GM21576 (cell line): ENCODE data around the gene ST8SIA4.
"Not testable (repeated sequence)": the region's sequence is repeated elsewhere in the genome, so short reads cannot be mapped to it uniquely, and the experiment has no call there.

Experiments
- ATAC-seq: cut with Tn5 transposase; IDR thresholded peaks from one replicate; pipeline ENCODE4 v1.9.1; 2021; ENCODE audit warnings: mild to moderate bottlenecking, moderate library complexity; ENCODE audit not compliant: unreplicated experiment

Gene ST8SIA4

GRCh38 chr5:100789694-100790093, 113.4 kb downstream of the ST8SIA4 start:
- ATAC-seq: no peak

- ATAC-seq: no peak
These were observed 114.7 kb downstream of the ST8SIA4 start for GRCh38 chr5:100788417-100788816.

DNA sequence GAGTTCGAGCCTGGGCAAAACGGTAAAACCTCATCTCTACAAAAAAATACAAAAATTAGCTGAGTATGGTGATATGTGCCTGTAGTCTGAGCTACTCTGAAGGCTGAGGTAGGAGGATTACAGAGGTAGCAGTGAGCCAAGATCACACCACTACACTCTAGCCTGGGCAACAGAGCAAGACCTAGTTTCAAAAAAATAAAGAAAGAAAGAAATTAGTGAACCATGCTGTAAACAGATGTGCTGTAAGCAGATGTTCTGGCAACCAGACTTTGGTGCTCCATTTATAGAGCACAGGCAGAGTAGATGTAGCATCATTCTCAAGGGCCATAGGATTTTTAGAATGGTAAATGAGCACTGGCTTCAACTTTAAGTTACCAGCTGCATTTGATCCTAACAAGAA, 115.4 kb downstream of the ST8SIA4 start:
- ATAC-seq: peak; percentile 83

DNA sequence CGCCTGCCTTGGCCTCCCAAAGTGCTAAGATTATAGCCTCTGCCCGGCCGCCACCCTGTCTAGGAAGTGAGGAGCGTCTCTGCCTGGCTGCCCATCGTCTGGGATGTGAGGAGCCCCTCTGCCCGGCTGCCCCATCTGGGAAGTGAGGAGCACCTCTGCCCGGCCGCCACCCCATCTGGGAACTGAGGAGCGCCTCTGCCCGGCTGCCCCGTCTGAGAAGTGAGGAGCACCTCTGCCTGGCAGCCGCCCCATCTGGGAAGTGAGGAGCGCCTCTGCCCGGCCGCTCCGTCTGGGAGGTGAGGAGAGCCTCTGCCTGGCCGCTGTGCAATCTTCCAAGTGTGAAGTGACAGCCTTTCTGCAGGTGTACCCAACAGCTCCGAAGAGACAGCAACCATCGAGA, 117.5 kb downstream of the ST8SIA4 start:
- not testable (repeated sequence) for ATAC-seq

DNA sequence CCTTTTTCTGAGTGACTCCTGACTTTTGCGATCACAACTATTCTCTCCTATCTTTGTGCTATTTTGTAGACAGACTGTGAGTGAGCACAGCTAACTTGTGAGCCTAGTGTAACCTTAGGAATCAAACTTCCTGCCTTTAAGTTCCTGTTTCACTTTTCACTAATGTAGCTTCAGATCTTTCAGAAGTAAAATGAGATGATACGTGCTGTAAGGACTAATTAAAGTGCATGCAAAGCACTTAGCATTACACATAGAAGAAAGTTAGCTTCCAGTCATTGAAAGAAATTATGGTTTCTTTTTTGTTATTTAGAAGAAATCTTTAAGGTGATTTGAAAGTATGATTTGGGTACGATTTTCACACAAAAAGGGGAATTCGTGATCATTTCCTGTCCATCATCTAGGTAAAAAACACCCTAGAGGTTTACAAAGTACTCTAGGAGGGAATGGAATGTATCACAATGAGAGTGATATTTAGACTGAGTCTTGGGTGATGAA, 122.7 kb downstream of the ST8SIA4 start:
- peak; percentile 69 for ATAC-seq

GRCh38 chr5:100779669-100780375, 123.3 kb downstream of the ST8SIA4 start:
- ATAC-seq: peak; percentile 36

DNA sequence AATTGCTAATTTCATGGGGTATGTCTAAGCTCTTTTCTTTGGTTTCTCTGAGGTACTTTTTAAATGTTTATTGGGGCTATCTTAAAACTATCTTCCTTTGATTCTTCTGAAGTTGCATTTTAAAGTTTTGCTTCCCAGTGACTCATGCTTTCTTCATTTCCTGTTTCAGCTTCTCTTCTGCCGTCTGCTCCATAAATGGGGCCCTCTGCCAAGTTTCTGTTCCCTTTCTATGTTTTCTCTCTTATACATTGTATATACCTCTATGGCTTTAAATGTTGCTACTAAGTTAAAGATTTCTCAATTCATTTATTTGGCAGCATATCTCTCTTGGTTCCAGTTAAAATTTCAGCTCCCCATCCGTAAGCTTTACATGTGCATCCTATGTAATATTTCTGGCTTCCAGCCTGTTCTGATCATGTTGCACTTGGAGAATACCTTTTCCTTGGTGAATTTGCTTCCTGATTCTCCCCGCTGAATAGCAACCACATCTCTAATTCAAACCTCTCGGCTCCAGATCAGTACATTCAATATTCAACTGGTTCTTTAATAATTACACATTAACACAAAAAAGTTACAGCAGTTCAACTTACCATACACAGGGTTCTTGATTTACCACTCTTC, 125.3 kb downstream of the ST8SIA4 start:
- ATAC-seq: peak; percentile 81

DNA sequence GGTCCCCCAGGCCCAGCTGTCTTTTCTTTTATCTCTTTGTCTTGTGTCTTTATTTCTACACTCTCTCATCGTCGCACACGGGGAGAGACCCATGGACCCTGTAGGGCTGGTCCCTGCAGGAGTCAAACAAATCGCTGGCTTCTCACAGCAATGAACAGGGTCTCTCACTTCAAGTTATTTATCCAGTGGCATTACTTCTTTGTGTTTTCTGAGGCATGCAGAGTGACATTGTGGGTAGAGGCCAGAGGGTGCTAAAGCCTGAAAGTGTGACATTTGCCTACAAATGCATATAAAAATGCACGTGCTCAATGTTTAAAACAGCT, 127.6 kb downstream of the ST8SIA4 start:
- ATAC-seq: no peak

DNA sequence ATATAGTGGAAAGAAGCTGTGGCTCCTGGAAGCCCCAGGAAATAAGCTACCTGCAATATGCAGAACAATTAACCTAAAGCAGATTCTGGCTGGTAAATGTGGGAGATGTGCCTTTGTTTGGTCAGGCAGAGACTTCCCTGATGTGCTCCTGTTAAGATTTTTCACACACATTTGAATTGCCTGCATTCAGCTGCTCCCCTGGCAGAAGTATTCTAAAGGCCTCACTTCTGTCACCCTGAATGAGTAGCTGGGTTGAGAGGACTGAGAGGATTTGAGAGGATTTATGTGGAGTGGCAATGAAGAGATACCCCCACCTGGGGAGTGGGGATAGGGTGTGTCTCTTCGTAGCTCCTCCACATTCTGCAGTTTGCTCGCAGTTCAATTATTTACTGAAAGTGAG, 130.5 kb downstream of the ST8SIA4 start:
- ATAC-seq: no peak

GRCh38 chr5:100772006-100772405, 131.1 kb downstream of the ST8SIA4 start:
- ATAC-seq: no peak

- no peak for ATAC-seq
These were observed 131.9 kb downstream of the ST8SIA4 start for GRCh38 chr5:100771181-100771580.

DNA sequence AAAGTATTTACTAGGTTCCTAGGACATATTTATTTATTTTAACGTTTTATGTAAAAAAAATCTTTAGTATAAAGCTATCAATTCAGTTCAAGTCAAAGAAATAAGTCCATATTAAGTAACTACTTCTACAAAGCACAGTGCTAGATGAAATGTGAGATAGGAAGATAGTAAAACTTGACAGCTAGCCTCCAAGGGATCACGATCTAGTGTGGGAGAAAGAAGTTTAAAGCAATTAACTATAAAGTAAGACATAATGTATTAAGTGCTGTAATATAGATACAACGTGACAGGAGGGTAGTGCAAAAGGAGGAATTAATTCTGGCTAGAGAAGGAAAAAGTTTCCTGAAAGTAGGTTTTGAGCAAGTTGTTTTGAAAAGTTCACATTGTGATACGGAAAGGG, 134.9 kb downstream of the ST8SIA4 start:
- ATAC-seq: no peak

DNA sequence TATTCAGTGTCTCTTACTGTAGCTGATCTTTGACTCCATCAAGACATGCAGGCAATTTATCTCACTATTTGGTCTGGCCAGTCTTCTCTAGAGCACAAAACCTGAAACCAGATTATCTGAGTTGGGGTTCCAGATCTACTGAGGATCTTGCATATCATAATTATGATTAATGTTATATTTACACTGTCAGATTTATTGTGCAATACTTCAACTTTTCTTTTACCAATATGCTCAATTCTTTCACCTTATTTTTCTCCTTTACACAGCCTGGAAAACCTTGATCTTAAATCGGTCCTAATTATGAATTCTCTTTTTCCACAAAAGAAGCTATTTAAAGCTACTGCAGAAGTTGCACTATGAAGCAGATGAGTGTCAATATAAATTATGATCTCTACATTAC, 140.1 kb downstream of the ST8SIA4 start:
- no peak for ATAC-seq

DNA sequence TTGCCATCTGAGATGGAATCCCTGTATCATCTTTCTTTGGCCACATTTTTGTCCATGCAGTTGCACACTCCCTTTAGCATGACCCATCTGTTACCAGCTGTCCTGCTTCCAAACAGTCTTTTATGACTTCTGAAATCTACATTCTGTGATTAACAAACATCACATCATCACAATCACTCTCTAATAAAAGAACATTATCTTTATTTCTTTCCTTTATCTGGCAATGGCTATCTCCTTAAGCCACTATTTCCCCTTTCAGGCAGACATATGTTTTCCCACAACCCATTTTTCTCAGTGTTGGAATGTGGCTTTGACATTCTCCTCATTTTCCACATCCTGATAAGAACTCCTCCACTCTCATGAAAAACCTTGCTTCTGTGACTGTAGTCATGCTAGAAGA, 141.0 kb downstream of the ST8SIA4 start:
- ATAC-seq: no peak

DNA sequence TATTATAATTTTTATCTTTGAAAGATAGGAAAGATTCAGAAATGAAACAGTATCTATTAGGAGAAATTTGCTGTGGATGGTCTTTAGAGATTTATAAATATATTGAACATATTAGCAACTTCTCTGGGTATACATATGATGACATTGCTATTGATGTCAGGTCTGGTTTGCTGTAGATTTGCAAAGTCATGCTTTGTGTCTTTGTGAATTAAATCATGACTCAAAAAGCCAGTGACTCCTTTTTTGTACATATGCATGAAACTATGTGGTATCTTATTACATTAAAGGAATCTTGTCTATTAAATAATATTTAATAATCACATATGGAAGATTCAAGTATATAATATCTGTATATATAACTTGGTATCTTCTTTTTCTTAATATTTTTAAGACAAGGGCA, 141.9 kb downstream of the ST8SIA4 start:
- no peak for ATAC-seq

DNA sequence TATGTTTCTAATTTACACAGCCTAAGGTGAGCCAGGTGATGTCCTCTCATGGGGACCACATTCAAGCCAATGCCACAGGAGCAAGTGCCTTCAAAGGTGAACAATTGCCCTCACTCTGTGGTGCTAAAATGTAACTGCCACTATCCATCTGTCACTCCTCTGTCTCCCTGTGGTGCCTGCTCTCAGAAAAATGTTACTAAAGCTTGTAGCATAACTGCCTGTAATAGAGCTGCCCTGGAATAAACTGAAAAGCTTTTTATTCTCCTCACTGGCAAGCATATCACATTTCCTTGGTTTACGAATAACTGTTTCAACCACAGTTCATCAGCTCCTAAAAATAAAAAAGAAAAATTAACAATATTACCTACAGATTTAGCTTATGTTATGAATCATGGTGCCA, 142.4 kb downstream of the ST8SIA4 start:
- ATAC-seq: no peak

DNA sequence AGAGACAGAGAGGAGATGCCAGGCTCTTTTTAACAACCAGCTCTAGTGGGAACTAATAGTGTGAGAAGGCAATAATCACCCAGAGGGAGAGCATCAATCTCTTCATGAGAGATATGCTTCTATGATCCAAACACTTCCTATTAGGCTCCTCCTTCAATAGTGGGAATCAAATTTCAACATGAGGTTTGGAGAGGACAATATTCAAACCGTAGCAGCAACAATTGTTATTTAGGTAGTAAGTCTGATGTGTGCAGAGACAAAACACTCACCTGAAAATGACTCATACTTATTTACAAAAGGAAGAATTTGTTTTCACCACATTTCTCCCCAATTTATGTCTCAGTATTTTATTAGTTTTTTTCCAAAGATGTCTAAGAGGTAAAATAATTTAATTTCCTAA, 144.3 kb downstream of the ST8SIA4 start:
- no peak for ATAC-seq

DNA sequence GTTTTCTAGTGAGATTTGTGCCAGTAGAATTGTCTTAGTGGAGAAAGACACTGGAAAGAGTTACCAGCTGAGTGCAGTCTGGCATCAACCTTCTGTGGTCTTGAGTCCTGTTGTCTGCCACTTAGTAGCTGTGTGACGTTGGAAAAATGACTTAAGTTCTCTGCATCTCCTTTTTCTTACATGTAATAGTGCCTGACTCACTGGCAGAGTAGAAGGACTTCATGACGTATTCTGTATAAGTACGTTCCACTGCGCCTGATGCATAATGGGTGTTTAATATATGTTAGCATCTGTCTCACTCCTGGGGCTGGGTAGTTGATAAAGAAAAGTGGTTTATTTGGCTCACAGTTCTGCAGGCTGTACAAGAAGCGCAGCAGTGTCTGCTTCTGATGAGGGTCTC, 144.8 kb downstream of the ST8SIA4 start:
- no peak for ATAC-seq

DNA sequence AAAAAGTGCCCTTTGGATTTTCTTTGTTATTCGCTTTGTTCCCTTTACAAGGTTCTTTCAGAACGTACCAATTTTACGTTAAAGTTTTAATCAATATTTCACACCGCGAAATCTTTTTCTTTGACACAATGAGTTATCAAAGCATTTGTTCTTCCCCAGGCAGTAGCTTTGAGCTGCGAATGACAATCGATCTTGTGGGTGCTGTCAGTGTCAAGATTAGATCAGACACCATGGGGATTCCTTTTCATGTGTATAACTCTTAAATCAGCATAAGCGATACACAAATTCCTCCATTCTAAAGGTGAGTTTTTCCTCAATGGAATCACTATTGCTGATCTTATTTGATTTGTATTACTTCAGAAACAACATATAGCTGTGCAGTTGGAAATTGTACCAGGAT, 145.5 kb downstream of the ST8SIA4 start:
- ATAC-seq: no peak
